ENCODE data around the gene NUDCD2. TPM values are rescaled to one million over a fixed set of nuclear protein-coding genes. Genes with fewer than 3 reads are reported as not detected.

Gene NUDCD2
- total RNA-seq, 1 experiment from 2014 or later = 56.8 TPM

DNA sequence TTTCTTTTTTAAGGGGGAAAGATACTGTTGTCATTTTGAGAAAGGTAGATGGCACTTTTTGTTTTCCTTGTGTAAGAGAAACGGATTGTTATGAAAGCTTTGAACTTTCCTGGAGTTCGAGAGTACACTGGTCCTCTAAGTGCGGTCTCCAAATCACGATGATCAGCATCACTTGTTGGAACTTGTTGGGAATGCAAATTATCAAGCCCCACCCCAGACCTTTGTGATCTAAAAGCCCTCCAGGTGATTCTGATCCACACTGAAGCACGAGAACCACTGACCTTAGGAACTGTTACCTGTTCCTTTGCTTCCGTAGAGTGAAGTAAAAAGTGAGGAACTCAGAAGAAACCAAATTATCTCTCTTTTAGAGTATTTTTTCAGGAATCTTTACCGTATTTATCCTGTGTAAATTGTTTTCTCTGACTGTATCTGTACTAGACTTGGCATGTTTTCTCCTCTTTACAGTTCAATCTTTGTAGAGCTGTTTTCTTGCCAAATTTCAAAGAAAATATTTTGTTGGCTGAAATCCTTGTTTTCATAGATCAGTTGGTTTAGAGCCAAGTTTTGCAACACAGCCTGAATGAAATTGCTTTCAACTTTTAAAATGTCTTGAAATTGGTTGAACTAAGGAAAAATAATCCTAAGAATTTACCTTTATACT is 49.5 kb upstream of the NUDCD2 start (continued):
- TF ChIP-seq, protein P1, sequence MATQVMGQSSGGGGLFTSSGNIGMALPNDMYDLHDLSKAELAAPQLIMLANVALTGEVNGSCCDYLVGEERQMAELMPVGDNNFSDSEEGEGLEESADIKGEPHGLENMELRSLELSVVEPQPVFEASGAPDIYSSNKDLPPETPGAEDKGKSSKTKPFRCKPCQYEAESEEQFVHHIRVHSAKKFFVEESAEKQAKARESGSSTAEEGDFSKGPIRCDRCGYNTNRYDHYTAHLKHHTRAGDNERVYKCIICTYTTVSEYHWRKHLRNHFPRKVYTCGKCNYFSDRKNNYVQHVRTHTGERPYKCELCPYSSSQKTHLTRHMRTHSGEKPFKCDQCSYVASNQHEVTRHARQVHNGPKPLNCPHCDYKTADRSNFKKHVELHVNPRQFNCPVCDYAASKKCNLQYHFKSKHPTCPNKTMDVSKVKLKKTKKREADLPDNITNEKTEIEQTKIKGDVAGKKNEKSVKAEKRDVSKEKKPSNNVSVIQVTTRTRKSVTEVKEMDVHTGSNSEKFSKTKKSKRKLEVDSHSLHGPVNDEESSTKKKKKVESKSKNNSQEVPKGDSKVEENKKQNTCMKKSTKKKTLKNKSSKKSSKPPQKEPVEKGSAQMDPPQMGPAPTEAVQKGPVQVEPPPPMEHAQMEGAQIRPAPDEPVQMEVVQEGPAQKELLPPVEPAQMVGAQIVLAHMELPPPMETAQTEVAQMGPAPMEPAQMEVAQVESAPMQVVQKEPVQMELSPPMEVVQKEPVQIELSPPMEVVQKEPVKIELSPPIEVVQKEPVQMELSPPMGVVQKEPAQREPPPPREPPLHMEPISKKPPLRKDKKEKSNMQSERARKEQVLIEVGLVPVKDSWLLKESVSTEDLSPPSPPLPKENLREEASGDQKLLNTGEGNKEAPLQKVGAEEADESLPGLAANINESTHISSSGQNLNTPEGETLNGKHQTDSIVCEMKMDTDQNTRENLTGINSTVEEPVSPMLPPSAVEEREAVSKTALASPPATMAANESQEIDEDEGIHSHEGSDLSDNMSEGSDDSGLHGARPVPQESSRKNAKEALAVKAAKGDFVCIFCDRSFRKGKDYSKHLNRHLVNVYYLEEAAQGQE (IDR thresholded peaks at IDR 0.05; ENCODE audit: low read depth) = no peak

DNA sequence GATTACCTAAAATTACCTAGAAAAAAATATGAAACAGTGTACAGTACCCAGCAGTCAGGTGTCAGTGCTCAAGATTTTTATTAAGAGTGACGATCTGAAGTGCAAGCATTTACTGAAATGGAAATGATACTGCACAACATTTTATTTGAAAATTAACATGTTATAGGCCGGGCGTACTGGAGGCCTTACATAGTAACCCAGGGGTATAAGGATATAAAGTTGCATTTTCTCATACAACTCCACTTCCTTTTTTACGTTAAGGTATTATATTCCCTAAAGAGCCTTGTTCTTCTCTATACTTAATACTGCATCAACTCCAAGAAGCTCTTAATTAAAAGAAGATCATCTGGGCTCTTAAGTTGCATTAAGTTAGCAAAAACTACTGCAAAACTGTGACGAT is 48.9 kb upstream of the NUDCD2 start:
- peaks cover 66% of the 10 kb centered on the region for H3K79me2 ChIP-seq (ENCODE audit: insufficient read depth, low read length)
- intact Hi-C loops (cut with micrococcal nuclease) = no loop called here

More for the DNA sequence above, 48.9 kb upstream of the NUDCD2 start:
- Histone ChIP-seq H3K36me3 (ENCODE audit: control insufficient read depth in 1 of 2, insufficient read depth in 2 of 2, low read length in 2 of 2) (peaks cover 4 to 8% of the 10 kb centered on the region in 2 experiments; a peak in 2 of 4 replicates), H3K9me3 (ENCODE audit: control insufficient read depth in 1 of 2, insufficient read depth in 1 of 2, low read depth in 1 of 2, low read length in 2 of 2) (no peaks in the 10 kb centered on the region), H3K4me3 (replicated peaks in 1 of 2; ENCODE audit: low read depth in 1 of 2, low read length in 2 of 2) (no peak overlapping the region), H3K4me2 (ENCODE audit: low read length) (no peak overlapping the region), H3K27me3 (ENCODE audit: insufficient read depth, low read length) (no peaks in the 10 kb centered on the region), H3K27ac (ENCODE audit: low read depth, low read length) (no peak overlapping the region), H3K4me1 (ENCODE audit: control insufficient read depth in 1 of 2, insufficient read depth in 2 of 2, low read length in 2 of 2) (peaks cover 6 to 18% of the 10 kb centered on the region in 2 experiments; a peak in 2 of 4 replicates), H2AFZ (ENCODE audit: low read depth, low read length, poor library complexity, severe bottlenecking) (no peak overlapping the region), H3K9ac (ENCODE audit: low read length) (no peak overlapping the region), H3K9me2 (ENCODE audit: insufficient read depth) (no peaks in the 10 kb centered on the region), H4K20me1 (ENCODE audit: insufficient read depth) (no peaks in the 10 kb centered on the region)
- DNase-seq (ENCODE audit: low read depth, low spot score) (no peak), ATAC-seq (no peak)
- ChIA-PET CTCF (no interaction called here), POLR2A (no interaction called here), RAD21 (ENCODE audit: low non-redundant PET in 1 of 2, low total read pairs in 2 of 2, uncharacterized antibody in 2 of 2, unreplicated experiment in 2 of 2) (no interaction called here)
- BruUV-seq (replicated peaks) = no TSS peak
- TF ChIP-seq CEBPB (IDR thresholded peaks at IDR 0.05; ENCODE audit: low read depth) (no peak), ZFX (IDR thresholded peaks at IDR 0.05) (no peak)
- TF ChIP-seq, protein P2, sequence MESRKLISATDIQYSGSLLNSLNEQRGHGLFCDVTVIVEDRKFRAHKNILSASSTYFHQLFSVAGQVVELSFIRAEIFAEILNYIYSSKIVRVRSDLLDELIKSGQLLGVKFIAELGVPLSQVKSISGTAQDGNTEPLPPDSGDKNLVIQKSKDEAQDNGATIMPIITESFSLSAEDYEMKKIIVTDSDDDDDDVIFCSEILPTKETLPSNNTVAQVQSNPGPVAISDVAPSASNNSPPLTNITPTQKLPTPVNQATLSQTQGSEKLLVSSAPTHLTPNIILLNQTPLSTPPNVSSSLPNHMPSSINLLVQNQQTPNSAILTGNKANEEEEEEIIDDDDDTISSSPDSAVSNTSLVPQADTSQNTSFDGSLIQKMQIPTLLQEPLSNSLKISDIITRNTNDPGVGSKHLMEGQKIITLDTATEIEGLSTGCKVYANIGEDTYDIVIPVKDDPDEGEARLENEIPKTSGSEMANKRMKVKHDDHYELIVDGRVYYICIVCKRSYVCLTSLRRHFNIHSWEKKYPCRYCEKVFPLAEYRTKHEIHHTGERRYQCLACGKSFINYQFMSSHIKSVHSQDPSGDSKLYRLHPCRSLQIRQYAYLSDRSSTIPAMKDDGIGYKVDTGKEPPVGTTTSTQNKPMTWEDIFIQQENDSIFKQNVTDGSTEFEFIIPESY (IDR thresholded peaks at IDR 0.05; ENCODE audit: extremely low read depth, insufficient replicate concordance, low read length) = no peak

All from HCT116 (cell line).